ENCODE results near the gene OR2H2. TPM values are rescaled to one million over a fixed set of nuclear protein-coding genes. Genes with fewer than 3 reads are reported as not detected.
A peak's percentile ranks its signal among the peaks of the same experiment; 100 is the strongest.

Gene OR2H2
- total and polyA plus RNA-seq, 4 experiments from 2014 or later, result not detected

DNA sequence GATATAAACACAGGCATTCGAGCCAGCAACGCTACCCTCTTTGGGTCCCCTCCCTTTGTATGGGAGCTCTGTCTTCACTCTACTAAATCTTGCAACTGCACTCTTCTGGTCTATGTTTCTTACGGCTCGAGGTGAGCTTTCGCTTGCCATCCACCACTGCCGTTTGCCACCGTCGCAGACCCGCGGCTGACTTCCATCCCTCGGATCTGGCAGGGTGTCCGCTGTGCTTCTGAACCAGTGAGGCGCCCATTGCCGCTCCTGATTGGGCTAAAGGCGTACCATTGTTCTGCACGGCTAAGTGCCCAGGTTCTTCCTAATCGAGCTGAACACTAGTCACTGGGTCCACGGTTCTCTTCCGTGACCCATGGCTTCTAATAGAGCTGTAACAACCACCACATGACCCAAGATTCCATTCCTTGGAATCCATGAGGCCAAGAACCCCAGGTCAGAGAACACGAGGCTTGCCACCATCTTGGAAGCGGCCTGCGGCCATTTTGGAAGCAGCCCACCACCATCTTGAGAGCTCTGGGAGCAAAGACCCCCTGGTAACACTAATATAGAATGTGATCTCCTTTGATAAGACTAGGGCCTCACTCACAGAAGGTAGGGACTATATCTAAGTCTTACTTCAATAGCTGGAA lies 26.4 kb upstream of the OR2H2 start:
- Histone ChIP-seq H3K27ac (ENCODE audit: low read depth, low read length) (no peak overlapping the region), H3K4me1 (ENCODE audit: insufficient read depth, low read length) (peaks cover 6% of the 10 kb centered on the region), H3K4me3 (ENCODE audit: low read length in 2 of 2) (no peak overlapping the region), H3K27me3 (ENCODE audit: insufficient read depth, low read length) (peaks cover 12% of the 10 kb centered on the region), H3K9me3 (ENCODE audit: control insufficient read depth in 1 of 2, low read length in 2 of 2) (no peaks in the 10 kb centered on the region), H3K36me3 (ENCODE audit: insufficient read depth, low read length) (no peaks in the 10 kb centered on the region)
- Mint-ChIP-seq H3K27ac (no peak overlapping the region), H3K9me3 (peaks cover 0 to 5% (median 0%) of the 10 kb centered on the region in 8 donors), H3K36me3 (no peaks in the 10 kb centered on the region), H3K4me3 (no peak overlapping the region), H3K27me3 (peaks cover 51 to 75% of the 10 kb centered on the region in 2 donors), H3K4me1 (peaks cover 3 to 11% (median 10%) of the 10 kb centered on the region in 4 donors)
- intact Hi-C loops (cut with micrococcal nuclease), result no loop called here
- no peak for DNase-seq
- CTCF ChIA-PET (ENCODE audit: partially characterized antibody), result no interaction called here
- POLR2A ChIA-PET (ENCODE audit: partially characterized antibody), result no interaction called here

DNA sequence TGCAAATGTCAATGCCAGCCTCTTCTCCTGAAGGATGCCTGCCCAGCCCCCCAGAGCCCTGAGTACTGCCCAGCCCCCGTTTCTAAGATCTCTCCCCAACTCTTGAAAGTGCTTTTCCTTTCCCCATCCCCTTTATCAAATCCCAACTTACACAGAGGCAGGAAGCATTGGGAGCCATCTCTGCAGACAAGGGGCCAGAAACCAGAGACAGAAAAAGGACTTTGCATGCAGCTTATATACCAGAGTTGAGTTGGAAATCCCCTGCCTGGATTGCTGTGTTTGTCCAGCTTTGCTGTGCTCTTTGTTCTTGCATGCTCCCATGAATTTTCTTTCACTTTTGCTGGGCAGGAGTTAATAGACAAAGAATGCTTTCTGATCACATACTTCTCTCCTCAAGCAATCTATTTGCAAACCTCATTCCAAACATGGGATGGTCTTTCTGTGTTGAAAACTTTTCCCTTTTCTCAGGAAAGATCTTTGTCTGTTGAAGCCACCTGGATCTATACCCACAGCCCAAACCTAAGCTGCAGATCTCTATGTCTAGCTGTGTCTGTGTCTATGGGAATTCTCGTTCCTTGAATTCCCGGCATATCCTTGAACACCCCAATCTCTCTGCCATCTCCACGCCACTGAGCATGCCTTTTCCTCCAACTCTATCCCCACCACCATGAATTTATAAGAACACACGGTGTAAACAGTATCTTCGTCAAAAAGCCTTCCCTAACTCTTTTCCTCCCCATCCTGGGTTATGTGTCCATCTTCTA lies 25.2 kb upstream of the OR2H2 start, which contains the start of gene UBD:
Gene UBD, minus strand, starts transcription at position 209 of the 764 bp plus-strand sequence. Its CDS starts 31 bp downstream, at position 178.
- Mint-ChIP-seq H3K4me1 (peaks cover 0 to 6% (median 2%) of the 10 kb centered on the region in 4 donors), H3K27me3 (peaks cover 40 to 64% of the 10 kb centered on the region in 2 donors), H3K36me3 (no peaks in the 10 kb centered on the region), H3K27ac (no peak within 1 kb of the TSS), H3K4me3 (no peak within 1 kb of the TSS), H3K9me3 (no peaks in the 10 kb centered on the region)
- Histone ChIP-seq H3K4me3 (ENCODE audit: low read length in 2 of 2) (no peak within 1 kb of the TSS), H3K27ac (ENCODE audit: low read depth, low read length) (no peak within 1 kb of the TSS), H3K27me3 (ENCODE audit: insufficient read depth, low read length) (peaks cover 5% of the 10 kb centered on the region), H3K9me3 (ENCODE audit: control insufficient read depth in 1 of 2, low read length in 2 of 2) (no peaks in the 10 kb centered on the region), H3K36me3 (ENCODE audit: insufficient read depth, low read length) (no peaks in the 10 kb centered on the region), H3K4me1 (ENCODE audit: insufficient read depth, low read length) (no peaks in the 10 kb centered on the region)
- no peak for DNase-seq
- intact Hi-C loops (cut with micrococcal nuclease), result no loop called here
- ChIA-PET CTCF (ENCODE audit: partially characterized antibody) (no interaction called here), POLR2A (ENCODE audit: partially characterized antibody) (no interaction called here)

DNA sequence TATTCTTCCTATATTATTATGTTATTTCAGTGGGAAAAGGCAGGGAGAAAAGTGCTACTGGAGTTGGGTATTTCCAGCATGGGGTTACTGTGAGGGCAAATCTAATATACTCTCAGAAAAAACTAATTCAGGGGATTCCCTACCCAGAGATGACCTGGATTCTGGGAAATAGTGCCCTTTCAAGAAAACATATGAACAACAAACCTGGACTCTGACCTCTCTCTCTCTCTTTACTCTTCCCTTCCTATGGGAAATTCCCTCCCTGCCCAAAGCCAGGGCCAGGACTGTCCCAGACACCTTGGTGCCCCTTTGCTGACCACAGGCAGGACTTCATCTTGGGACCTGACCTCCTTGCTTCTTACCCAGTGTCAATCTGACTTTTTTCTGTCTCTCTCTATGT lies 23.8 kb upstream of the OR2H2 start:
- H3K9me3 ChIP-seq (ENCODE audit: control insufficient read depth in 1 of 2, low read length in 2 of 2), result no peaks in the 10 kb centered on the region
- no peak overlapping the region for H3K4me3 ChIP-seq (ENCODE audit: low read length in 2 of 2)
- no peak for DNase-seq
- no peaks in the 10 kb centered on the region for H3K4me1 ChIP-seq (ENCODE audit: insufficient read depth, low read length)
- peaks cover 7% of the 10 kb centered on the region for H3K27me3 ChIP-seq (ENCODE audit: insufficient read depth, low read length)
- POLR2A ChIA-PET (ENCODE audit: partially characterized antibody), result no interaction called here
- peaks cover 36 to 62% of the 10 kb centered on the region in 2 donors for H3K27me3 Mint-ChIP-seq
- no peak overlapping the region for H3K27ac Mint-ChIP-seq
- peaks cover 0 to 6% (median 2%) of the 10 kb centered on the region in 4 donors for H3K4me1 Mint-ChIP-seq
- no peaks in the 10 kb centered on the region for H3K36me3 ChIP-seq (ENCODE audit: insufficient read depth, low read length)
- H3K27ac ChIP-seq (ENCODE audit: low read depth, low read length), result no peak overlapping the region
- H3K9me3 Mint-ChIP-seq, result no peaks in the 10 kb centered on the region
- CTCF ChIA-PET (ENCODE audit: partially characterized antibody), result no interaction called here
- H3K36me3 Mint-ChIP-seq, result no peaks in the 10 kb centered on the region
- intact Hi-C loops (cut with micrococcal nuclease), result no loop called here
- no peak overlapping the region for H3K4me3 Mint-ChIP-seq

DNA sequence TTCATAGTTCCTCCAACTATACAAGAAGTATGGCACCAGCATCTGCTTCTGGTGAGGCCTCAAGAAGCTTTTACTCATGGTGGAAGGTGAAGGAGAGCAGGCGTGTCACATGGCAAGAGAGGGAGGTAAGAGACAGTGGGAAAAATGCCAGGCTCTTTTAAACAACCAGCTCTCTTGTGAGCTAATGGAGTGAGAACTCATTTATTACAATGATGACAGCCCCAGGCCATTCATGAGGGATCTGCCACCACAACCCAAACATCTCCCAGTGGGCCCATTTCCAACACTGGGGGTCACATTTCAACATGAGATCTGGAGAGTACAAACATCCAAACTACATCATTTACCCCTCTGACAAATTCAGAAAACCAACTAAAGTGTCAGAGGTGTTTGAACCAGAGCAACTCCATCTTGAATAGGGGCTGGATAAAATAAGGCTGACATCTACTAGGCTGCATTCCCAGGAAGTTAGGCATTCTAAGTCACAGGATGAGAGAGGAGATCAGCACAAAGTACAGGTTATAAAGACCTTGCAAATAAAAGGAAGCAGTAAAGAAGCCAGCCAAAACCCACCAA lies 23.2 kb upstream of the OR2H2 start:
- CTCF ChIA-PET (ENCODE audit: partially characterized antibody), result no interaction called here
- Histone ChIP-seq H3K4me3 (ENCODE audit: low read length in 2 of 2) (no peak overlapping the region), H3K36me3 (ENCODE audit: insufficient read depth, low read length) (no peaks in the 10 kb centered on the region), H3K4me1 (ENCODE audit: insufficient read depth, low read length) (no peaks in the 10 kb centered on the region), H3K9me3 (ENCODE audit: control insufficient read depth in 1 of 2, low read length in 2 of 2) (no peaks in the 10 kb centered on the region), H3K27ac (ENCODE audit: low read depth, low read length) (no peak overlapping the region), H3K27me3 (ENCODE audit: insufficient read depth, low read length) (peaks cover 7% of the 10 kb centered on the region)
- Mint-ChIP-seq H3K4me3 (no peak overlapping the region), H3K27me3 (peaks cover 36 to 59% of the 10 kb centered on the region in 2 donors), H3K4me1 (peaks cover 0 to 6% (median 2%) of the 10 kb centered on the region in 4 donors), H3K9me3 (no peaks in the 10 kb centered on the region), H3K27ac (no peak overlapping the region), H3K36me3 (no peaks in the 10 kb centered on the region)
- DNase-seq, result no peak
- intact Hi-C loops (cut with micrococcal nuclease), result no loop called here
- POLR2A ChIA-PET (ENCODE audit: partially characterized antibody), result no interaction called here

DNA sequence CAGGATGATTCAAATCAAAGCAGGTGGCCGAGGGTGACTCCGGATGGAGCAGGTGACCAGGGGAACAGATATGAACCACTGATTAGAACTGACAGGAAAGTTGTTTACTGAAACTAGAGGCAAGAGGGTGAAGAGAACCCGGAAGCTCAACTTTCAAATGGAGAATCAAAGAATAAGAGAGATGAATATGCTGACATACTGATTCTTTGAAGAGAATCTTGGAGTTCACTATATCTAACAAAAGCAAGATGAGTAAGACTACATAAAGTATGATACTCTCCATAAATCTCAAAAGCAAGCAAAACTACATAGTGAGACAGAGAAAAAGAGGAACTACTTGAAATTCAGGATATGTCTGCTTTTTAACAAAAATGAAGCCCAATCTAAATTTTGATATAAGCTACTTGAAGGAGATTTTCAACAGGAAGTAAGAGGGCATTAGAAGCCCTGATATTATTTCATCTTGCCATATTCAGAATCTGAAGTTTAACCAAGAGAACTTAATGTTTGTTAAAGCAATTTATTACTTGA lies 21.4 kb upstream of the OR2H2 start:
- Histone ChIP-seq H3K27ac (ENCODE audit: low read depth, low read length) (no peak overlapping the region), H3K9me3 (ENCODE audit: control insufficient read depth in 1 of 2, low read length in 2 of 2) (no peaks in the 10 kb centered on the region), H3K27me3 (ENCODE audit: insufficient read depth, low read length) (peaks cover 7% of the 10 kb centered on the region), H3K36me3 (ENCODE audit: insufficient read depth, low read length) (no peaks in the 10 kb centered on the region), H3K4me1 (ENCODE audit: insufficient read depth, low read length) (no peaks in the 10 kb centered on the region), H3K4me3 (ENCODE audit: low read length in 2 of 2) (no peak overlapping the region)
- DNase-seq, result no peak
- CTCF ChIA-PET (ENCODE audit: partially characterized antibody), result no interaction called here
- POLR2A ChIA-PET (ENCODE audit: partially characterized antibody), result no interaction called here
- H3K36me3 Mint-ChIP-seq, result no peaks in the 10 kb centered on the region
- intact Hi-C loops (cut with micrococcal nuclease), result no loop called here
- H3K27me3 Mint-ChIP-seq, result peaks cover 45 to 60% of the 10 kb centered on the region in 2 donors
- peak overlapping the region in 1 of 7 donors; percentile 19 for H3K27ac Mint-ChIP-seq
- no peak overlapping the region for H3K4me3 Mint-ChIP-seq
- H3K9me3 Mint-ChIP-seq, result no peaks in the 10 kb centered on the region
- peaks cover 0 to 6% (median 2%) of the 10 kb centered on the region in 4 donors for H3K4me1 Mint-ChIP-seq

DNA sequence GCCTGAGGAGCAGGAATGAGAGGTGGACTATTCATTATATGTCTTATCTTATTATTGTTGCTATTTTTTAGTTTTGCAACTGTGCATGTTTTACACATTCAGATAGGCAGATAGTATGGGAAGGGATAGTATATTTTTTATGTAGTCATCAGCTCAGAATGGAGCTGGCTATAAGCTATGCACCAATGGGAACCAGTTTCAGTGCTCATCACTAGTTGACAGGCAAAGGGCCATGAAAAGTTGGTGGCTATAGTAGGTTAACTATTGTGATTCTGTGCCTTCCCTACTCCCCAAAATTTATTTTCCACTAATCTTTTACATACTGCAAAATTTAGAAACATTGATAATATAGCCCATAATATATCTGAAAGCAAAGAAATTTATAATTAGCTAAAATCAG lies 20.0 kb upstream of the OR2H2 start:
- Histone ChIP-seq H3K27ac (ENCODE audit: low read depth, low read length) (no peak overlapping the region), H3K27me3 (ENCODE audit: insufficient read depth, low read length) (peaks cover 5% of the 10 kb centered on the region), H3K36me3 (ENCODE audit: insufficient read depth, low read length) (no peaks in the 10 kb centered on the region), H3K4me1 (ENCODE audit: insufficient read depth, low read length) (no peaks in the 10 kb centered on the region), H3K4me3 (ENCODE audit: low read length in 2 of 2) (no peak overlapping the region), H3K9me3 (ENCODE audit: control insufficient read depth in 1 of 2, low read length in 2 of 2) (no peaks in the 10 kb centered on the region)
- Mint-ChIP-seq H3K27ac (no peak overlapping the region), H3K4me1 (peaks cover 0 to 6% (median 2%) of the 10 kb centered on the region in 4 donors), H3K36me3 (no peaks in the 10 kb centered on the region), H3K9me3 (no peaks in the 10 kb centered on the region), H3K27me3 (peaks cover 36 to 50% of the 10 kb centered on the region in 2 donors), H3K4me3 (no peak overlapping the region)
- ChIA-PET POLR2A (ENCODE audit: partially characterized antibody) (no interaction called here), CTCF (ENCODE audit: partially characterized antibody) (no interaction called here)
- DNase-seq, result no peak
- intact Hi-C loops (cut with micrococcal nuclease), result no loop called here

DNA sequence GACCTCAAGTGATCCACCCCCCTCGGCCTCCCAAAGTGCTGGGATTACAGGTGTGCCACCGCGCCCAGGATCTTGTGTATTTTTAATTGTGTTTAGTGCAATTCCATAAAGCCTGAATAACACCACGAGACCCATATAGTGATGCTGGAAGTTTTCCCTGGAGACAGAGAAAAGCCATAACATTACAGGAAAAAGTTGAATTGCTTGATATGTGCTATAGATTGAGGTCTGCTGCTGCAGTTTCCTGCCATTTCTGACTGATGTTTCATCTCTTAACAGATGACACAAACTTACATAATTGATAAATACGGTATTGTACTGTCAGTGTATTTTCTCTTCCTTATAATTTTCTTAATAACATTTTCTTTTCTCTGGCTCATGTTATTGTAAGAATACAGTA lies 18.1 kb upstream of the OR2H2 start:
- Histone ChIP-seq H3K4me1 (ENCODE audit: insufficient read depth, low read length) (no peaks in the 10 kb centered on the region), H3K36me3 (ENCODE audit: insufficient read depth, low read length) (no peaks in the 10 kb centered on the region), H3K27me3 (ENCODE audit: insufficient read depth, low read length) (peaks cover 4% of the 10 kb centered on the region), H3K4me3 (ENCODE audit: low read length in 2 of 2) (no peak overlapping the region), H3K27ac (ENCODE audit: low read depth, low read length) (no peak overlapping the region), H3K9me3 (ENCODE audit: control insufficient read depth in 1 of 2, low read length in 2 of 2) (no peaks in the 10 kb centered on the region)
- no peaks in the 10 kb centered on the region for H3K9me3 Mint-ChIP-seq
- DNase-seq, result no peak
- ChIA-PET CTCF (ENCODE audit: partially characterized antibody) (no interaction called here), POLR2A (ENCODE audit: partially characterized antibody) (no interaction called here)
- H3K4me1 Mint-ChIP-seq, result peaks cover 0 to 6% (median 2%) of the 10 kb centered on the region in 4 donors
- intact Hi-C loops (cut with micrococcal nuclease), result no loop called here
- peaks cover 36 to 45% of the 10 kb centered on the region in 2 donors for H3K27me3 Mint-ChIP-seq
- H3K4me3 Mint-ChIP-seq, result no peak overlapping the region
- H3K27ac Mint-ChIP-seq, result no peak overlapping the region
- no peaks in the 10 kb centered on the region for H3K36me3 Mint-ChIP-seq

All from CD4-positive, alpha-beta memory T cell (primary cell).